Measurements from ENCODE around the gene FAM171A2.
"Not testable (repeated sequence)": the region's sequence is repeated elsewhere in the genome, so short reads cannot be mapped to it uniquely, and the experiment has no call there.

Gene FAM171A2

DNA sequence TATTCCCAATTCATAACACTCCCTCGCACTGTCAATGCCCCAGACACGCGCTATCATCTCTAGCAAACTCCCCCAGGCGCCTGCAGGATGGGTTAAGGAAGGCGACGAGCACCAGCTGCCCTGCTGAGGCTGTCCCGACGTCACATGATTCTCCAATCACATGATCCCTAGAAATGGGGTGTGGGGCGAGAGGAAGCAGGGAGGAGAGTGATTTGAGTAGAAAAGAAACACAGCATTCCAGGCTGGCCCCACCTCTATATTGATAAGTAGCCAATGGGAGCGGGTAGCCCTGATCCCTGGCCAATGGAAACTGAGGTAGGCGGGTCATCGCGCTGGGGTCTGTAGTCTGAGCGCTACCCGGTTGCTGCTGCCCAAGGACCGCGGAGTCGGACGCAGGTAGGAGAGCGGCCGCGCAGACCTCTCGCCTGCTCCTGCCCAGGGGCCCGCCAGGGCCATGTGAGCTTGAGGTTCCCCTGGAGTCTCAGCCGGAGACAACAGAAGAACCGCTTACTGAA lies 18.7 kb downstream of the FAM171A2 start, which contains the start of gene GRN:
TSS of gene GRN (plus strand) at position 364 of the 515 bp plus-strand sequence. CDS start 3,863 bp downstream, outside the sequence.
- DNase-seq = peak; percentile 98

- no peak for DNase-seq
Observed at GRCh38 chr17:44343510-44344209, 20.0 kb downstream of the FAM171A2 start.

- DNase-seq = not testable (repeated sequence)
Observed at GRCh38 chr17:44340553-44340952, 23.1 kb downstream of the FAM171A2 start.

DNA sequence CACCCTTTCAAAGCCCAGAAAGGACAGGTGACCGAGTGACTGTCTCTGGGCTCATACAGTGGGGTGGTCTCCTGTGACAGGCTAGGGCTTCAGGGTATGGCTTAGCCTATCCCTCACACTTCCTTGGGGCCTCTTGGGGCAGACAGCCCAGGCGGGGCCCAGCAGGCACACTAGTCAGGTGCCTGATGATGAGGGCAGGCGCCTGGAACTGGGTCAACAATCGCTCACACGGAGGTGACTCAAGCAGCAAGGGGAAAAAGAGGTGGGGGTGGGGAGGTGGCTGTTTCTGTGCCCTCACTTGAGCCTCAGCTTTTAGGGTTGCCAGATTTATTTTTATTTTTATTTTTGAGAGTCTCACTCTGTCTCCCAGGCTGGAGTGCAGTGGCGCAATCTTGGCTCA lies 25.0 kb downstream of the FAM171A2 start:
- DNase-seq = no peak

DNA sequence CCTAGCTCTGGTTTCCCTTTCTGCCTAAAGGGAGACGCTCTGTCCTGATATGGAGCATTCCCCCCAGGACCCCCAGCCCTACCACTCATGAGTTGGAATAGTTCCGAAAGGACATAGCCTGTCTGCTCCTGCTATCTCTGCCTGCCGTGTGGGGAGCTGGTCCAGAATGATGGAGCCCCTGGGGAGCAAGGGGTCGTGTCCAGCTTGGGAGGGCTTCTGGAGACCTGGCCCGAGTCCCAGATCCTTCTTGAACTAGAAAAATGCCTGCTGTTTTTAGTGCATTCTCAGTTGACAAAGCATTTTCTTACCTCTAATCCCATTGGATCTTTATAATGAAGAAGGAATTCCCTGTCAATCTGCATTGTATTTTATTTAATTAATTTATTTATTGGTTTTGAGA lies 27.7 kb downstream of the FAM171A2 start:
- no peak for DNase-seq

GRCh38 chr17:44335564-44335963 lies 28.1 kb downstream of the FAM171A2 start:
- no peak for DNase-seq

DNA sequence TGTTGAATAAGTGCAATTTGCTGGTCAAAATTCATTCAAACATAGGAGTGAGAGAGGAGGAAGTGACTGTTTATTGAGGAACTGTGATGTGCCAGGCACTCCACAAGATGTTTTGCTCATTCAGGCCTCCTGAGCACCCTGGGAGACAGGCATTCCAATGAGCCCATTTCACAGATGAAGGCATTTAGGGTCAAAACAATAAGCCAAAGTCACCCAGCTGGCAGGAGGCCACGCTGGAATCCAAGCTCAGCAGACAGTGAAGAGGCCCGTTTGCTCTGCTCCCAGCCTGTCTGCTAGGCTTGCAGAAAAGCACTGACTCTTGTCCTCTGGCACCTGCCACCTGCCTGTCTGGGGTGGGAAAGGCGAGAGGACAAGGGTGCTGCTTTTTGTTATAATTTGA lies 28.9 kb downstream of the FAM171A2 start:
- no peak for DNase-seq

DNA sequence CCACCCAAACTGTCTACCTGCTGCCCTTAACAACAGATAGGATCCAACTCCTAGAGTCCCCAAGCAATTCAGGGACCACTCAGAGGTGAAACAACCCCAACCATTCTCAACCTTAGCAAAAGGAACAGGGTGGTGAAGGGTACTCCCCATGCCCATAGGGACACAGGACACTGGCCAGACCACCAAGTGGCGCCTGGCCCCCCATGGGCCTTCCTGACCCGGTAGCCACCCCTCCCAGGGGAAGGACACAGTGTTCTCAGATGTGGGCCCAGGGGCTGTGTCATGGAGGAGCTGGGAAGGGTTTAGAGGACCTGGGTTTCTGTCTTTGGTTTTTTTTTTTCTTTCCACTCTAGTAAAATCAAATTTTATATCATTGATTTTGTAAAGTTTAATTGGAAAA lies 29.3 kb downstream of the FAM171A2 start:
- no peak for DNase-seq

DNA sequence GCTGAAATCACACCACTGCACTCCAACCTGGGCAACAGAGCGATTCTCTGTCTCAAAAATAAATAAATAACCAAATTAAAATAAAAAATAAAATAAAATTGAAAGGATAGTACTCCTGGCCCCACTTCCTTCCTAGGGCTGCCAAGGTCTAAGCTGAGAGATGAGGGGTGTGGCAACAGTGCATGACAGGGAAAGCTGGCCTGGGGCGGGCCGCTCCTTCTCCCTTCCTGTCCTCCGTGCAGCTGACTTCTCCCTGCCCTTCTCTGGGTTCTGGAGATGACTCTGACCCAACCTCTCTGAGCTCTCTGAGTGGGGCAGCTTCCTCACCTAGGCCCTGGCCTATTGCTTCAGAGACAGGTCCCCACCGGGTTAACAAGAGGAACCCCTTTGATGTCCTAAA lies 30.3 kb downstream of the FAM171A2 start:
- DNase-seq = no peak

DNA sequence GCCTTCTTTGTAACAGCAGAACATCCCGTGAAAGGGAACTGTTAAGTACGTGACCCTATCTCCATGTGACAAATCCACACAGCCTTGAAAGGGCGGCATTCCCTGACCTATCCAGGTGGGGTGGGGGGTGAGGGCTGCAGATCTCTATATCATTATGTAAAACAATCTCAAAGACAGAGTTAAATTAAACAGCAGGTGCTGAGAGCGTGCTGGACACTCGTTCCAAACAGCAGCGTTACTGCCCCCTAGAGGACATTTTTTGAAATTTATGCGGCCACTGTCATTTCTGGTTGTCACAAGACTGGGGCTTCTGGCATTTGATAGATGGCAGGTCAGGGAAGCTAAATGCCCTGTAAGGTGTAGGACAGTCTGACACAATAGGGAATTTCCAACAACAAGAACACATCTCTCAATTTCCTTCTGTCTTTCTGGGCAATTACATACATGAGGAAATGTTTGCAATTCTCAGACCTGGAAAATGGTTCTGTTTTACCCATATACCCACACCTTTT lies 32.3 kb downstream of the FAM171A2 start:
- DNase-seq = peak; percentile 95

GRCh38 chr17:44330263-44330662 lies 33.4 kb downstream of the FAM171A2 start:
- not testable (repeated sequence) for DNase-seq

- DNase-seq = not testable (repeated sequence)
Observed at GRCh38 chr17:44329516-44329915, 34.1 kb downstream of the FAM171A2 start.

DNA sequence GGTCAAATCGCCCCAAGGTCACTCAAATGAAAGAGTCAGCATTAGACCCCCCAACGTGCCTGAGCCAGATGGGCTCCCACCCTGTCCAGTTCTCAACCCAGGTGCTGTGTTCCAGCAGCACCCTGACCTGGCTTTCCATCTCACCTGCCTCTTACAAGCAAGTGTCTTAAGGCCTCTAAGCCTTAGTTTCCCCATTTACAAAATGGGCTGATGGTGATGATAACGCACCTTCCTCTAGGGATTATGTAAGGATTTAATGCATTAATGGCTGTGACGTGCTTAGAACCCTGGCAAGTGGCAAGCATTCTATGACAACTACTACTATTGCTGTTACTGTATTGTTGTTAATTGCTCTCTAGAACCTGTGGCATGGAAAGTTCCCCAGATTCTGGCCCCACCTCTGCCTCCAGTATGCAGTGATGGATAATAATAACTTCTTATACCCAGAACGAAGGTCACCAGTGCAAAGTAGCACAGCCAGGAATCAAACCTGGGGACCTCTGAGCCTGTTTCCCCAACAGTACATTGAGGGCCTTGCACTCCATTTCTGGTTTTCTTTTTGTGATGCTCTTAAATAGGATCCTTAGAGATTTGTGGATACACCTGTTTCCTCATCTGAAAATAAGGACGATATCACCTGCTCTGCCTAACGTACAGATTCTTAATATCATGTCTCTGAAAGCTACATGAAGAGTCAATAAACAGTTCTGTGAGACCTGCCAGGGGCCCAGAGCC lies 35.8 kb downstream of the FAM171A2 start:
- DNase-seq = no peak

DNA sequence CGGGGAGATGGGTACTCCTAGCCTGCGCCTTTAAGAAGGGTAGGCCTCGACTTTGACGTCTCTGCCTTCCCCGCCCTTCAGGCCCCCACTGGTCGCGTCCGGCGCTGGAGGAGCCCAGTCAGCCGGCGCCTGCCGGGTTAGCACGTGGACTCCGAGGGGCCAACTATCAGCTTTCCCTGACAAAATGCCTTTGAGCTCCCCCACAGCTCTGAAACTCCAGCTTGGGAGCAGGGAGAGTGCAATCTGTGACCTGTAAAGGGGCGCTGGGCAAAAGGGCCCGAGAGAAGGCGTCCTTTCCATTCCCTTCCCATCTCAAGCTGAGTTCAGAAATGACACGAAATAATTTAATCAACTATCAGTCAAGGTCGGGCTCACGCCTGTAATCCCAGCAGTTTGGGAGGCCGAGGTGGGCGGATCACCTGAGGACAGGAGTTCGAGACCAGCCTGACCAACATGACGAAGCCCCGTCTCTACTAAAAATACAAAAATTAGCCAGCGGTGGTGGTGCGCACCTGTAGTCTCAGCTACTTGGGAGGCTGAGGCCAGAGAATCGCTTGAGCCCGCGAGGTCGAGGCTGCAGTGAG lies 36.7 kb downstream of the FAM171A2 start:
- DNase-seq = peak; percentile 31

- peak; percentile 78 for DNase-seq
Observed at GRCh38 chr17:44324571-44325275, 38.9 kb downstream of the FAM171A2 start, which contains the start of gene SLC25A39. Gene SLC25A39 (minus strand): TSS chr17:44324823. CDS start chr17:44323562, 1,261 bp downstream.

GRCh38 chr17:44324092-44324570 lies 39.5 kb downstream of the FAM171A2 start:
- peak; percentile 4 for DNase-seq

GRCh38 chr17:44323359-44324091 lies 40.1 kb downstream of the FAM171A2 start:
- DNase-seq = no peak

- no peak for DNase-seq
Observed at GRCh38 chr17:44322236-44322895, 41.3 kb downstream of the FAM171A2 start.

GRCh38 chr17:44321246-44322120 lies 42.2 kb downstream of the FAM171A2 start:
- no peak for DNase-seq

GRCh38 chr17:44320066-44320465 lies 43.6 kb downstream of the FAM171A2 start:
- DNase-seq = no peak
